HG03432 (cell line): Measurements from ENCODE around the gene RGS13.

Experiments
- ATAC-seq: cut with Tn5 transposase; IDR thresholded peaks from one replicate; pipeline ENCODE4 v1.9.1; 2021; ENCODE audit warnings: mild to moderate bottlenecking, moderate library complexity; ENCODE audit not compliant: unreplicated experiment

RGS13 gene

DNA sequence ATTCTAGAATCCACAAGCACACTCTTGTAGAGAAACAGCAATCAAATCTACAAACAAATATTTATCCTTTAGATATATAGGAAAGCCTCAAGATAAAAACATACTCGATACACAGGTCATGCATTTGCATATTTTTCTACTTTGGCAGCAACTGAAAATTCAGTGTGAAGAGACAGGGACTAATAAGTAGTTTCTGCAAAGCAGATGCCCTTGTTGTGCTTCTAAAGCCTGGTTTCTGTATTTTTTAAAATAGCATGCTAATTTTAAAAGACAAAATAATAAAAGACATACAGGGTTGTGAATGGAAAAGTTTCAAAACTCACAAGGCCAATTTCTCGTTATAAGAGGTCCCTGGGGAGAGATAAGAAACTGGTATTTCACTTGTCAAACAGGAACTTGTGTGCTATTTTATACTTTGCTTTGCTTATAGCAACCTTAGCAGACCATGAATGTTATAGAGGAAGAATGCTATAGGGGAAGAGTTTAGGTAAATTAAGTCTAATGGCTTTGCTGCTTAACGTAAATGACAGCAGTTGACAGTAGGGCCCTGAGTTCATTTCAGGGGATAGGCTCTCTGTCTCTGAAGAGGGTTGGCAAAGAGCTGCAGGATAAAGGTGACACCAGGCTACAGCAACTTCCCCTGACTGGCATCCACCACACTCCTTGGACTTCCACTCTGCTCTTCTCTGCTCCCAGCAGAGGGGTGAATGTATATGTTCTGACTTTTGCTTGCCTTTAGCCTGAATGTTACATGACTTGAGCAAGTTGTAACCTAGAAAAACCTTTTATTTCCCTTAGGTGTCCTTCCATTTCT lies 9.4 kb upstream of the RGS13 start:
- peak; percentile 87 for ATAC-seq

DNA sequence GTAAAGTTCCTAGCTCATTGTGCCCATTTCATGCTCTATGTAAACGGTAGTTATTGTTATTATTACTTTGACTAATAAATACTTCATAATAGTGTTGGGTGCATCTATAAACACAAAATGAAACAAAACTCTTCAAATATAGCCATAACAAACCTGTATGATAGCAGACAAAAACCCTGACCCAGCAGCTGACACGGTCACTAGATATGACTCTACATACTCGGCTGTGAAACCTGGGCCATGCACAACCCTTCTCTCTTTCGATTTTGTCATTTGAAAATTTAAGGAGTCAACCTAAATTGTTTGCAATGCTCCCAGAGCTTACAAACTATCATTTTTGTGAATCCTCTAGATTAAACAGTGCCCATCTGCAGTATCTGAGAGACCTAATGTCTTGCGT lies 8.0 kb upstream of the RGS13 start:
- peak; percentile 55 for ATAC-seq

DNA sequence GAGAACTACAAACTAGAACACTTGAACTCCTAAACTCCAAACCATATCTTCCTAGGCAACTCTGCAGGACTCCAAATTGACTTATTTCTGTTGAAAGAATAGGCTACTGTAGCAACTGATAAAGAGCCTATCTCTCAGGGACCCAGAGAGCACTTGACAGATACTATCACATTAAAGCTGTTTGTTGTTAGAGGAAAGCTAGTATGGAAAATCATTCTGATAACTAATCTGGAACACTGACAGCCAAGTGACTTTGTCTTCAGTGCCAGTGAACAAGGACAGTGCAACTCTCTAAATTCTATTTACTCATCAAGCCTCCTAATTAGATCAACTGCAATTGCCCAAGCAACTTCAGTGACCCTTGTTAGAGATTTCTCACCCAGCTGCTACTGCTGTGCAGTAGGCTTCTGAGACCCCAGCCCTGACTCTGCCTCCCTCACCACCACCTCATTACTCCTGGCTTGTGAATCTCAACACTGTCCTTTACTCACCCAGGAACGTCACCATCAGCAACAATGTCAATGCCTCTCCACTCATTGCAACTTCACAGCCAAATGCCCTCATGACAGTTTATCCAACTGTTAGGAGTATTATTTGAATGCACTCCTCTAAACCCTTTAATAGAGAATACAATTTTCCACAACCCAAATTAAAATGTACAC lies 7.4 kb upstream of the RGS13 start:
- no peak for ATAC-seq

DNA sequence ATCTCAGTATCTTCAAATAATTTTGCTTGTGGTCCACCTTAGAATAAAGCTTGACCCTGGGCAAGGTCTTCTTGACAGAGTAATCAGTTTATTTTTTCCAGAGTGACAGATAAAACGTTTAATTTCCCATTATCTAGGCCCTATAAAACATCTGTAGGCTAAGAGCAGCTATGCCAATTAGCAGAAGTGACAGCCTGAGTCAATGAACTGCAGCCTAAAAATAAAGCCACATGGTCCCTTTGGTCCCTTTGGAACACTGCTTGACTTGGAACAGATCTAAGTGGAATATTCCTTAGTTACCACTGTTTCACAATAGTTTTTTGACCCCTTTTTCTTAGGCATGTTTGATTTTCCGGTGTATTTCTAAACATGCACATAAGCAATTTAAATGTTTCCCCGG lies 6.3 kb upstream of the RGS13 start:
- no peak for ATAC-seq

DNA sequence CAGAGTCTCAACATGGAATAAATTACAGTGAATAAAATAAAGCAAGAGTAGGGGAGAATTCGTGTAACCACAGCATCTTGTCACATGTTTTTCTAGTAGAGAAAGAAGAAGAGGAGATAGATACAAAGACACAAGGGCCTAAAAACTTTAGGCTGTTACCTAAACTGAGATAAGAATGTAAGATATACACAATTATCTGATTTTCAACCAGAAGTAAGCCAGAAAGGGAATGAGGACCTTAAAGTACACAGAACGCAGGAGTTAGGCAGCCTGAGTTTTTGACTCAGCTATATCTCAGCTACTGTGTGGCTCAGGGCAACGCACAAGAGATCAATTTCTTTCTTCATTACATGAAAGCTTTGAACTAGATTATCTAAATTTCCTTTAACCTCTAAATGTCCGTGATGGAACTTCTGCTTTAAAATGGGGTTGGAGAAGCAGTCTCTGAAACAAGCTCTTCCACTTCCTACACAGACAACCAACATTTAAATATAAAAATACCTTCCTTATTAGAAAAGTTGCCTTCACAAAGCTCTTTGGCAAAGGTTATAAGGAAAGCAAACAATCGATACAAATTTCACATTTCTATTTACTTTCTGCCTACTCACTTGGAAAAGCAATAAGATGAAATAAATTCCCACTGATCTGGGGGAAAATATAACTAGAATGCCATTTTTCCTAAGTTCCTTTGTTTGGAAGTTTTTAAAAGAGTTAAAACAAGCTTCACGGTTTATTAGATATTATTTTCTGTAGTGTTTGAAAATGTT lies 5.2 kb upstream of the RGS13 start:
- no peak for ATAC-seq

DNA sequence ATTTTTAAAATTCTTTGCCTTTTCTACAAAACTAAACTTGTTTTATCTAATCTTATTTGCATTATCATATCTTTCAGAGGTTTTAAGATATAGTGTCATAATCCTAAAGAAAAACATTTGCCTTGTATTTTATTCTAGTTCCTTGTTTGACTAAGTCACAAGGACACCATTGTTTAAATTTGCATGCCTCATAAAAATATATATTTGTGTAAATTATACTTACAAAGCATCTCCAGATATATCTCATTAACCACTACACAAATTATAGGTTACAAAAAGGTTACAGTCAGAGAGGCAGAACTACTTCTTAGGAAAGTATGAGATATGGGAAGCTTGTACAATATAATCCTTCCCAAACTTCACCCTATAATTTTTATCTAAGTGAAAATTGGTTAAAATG lies 4.2 kb upstream of the RGS13 start:
- ATAC-seq = no peak

DNA sequence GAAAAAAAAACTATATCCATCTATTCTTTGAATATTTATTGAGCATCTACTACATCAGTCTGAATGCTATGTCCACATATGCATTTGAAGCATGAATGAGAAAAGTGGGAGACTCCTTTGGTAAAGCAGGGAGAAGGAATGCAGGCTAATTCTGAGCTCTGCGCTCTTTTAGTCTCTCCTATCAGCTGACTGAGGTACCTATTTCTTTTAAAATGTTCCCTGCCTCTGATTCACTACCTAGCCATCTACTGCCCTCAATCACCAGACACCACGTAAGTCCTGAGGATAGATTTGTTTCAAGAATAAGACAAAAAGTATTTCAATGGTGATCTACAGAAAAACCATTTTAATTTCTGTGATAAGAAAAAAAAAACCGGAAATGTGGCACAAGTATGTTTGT lies 3.8 kb upstream of the RGS13 start:
- ATAC-seq = no peak

DNA sequence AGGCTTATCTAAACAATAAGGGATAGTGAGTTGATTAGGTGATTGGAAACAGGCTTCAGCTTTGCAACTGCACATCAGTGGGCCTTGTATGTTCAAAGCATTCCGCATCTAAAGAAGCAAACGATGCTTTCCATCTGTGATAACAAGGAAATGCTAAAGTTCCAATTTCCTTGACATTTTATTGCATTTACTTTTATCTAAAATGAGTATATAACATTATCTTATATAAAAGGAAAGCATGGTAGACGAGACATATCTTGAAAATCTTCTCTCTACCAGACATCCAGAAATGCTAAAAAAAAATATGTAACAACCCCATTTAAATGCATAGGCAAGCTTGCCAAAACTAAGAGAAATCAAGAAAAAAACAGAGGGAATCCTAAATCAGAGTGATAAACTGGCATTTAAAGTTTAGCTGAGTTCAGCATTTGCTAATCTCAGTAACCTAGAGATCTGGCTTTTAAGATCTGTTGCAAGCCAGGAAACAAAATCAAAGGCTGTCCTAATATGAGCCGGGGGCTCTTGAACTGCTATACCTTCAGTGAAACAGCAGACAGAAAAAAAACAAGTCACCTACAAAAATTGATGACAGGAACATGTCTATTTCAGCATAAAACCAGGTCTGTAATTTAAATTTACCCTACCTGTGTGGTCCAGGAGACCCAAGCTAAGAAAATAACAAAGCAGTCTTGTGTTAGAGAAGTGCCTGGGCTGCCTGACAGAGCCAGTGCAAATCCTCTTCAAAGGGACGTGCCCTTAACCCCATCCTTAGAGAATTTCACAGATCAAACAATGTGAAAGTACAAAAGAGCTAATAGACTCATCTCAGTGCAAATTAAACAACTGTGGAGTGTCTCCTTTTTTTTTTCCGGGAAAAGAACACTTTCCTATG lies 3.1 kb upstream of the RGS13 start:
- ATAC-seq = peak; percentile 30

DNA sequence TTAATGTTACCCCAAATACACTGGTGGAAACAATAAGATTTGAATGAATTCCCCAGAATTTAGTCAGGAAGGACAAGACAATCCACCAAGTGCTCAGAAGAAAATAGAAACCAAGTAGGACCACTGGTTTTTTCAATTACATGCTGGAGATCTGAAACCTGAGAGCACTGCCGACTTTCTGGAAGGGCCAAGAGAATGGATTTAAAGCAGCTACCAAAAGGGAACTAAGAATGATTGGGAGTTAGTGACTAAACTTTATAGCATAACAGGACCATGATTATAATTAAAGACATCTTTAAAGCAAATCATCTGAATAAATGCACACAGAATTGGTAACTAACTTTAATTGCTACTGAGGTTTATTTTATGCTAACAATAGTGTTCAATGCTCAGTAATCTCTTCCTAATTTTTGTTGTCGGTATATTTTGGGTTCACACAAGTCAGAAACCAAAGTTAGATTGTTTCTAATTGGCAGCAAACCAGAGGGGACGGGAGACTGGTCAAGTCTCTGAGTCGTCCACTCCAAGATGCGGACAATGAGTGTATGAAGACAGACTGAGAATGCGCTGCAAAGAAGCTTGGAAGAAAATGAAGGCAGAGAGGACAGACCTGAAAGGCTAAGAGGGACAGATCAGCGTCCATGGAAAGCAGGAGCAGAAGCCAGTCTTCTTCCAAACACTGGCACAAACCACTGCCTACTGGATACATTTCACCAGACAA lies 2.3 kb upstream of the RGS13 start:
- no peak for ATAC-seq

DNA sequence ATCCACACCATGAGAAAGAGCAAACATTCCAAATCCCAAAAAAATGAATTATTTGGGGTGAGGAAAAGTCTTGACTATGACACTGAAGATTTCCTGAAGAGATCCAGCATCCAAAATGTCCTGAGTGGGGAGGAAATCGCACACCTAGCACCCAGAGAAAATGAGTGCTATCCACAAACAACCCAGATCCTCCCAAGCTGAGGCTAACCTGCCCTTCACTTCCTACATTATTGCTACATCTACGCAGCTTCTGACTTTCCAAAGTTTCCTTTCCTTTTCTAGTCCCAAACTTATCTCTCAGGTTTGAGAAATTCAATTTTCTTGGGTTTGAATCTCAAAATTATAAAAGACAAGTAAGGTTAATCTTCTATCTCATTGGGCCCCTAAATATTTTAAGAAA lies 906 bp upstream of the RGS13 start:
- no peak for ATAC-seq

DNA sequence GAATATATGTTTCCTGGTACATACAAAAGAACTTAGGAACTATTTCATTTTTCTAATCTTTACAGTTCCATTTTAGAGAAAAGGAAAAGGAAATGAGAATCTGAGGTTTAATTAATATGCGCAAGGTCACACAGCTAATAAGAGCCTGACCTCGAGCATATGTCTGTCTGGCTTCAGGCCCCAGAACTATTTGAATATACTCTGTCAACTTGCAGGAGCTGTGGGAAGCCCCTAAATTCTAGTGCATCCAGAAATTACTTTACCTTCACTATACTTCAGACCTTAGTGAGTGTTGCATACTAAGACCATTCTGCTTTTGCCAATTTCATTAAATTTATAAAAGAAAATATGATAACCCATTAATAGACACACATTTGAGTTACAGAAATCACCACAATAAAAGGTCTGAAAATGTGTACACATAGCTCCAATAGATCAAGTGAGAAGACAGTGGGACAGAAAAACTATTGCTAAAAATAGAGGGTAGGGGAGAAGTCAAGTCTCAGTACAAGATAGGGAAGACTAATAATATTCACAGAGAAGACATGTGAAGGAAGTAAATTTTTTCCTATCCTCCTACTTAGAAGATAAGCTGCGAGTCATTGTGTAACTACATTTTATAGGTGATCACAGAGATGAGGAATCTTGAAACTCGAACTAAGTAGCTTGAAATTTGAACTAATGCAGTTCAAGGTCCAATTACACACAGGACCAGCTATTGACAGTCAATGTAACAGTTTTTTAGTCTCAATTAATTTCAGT lies 3.8 kb downstream of the RGS13 start:
- ATAC-seq = peak; percentile 87

DNA sequence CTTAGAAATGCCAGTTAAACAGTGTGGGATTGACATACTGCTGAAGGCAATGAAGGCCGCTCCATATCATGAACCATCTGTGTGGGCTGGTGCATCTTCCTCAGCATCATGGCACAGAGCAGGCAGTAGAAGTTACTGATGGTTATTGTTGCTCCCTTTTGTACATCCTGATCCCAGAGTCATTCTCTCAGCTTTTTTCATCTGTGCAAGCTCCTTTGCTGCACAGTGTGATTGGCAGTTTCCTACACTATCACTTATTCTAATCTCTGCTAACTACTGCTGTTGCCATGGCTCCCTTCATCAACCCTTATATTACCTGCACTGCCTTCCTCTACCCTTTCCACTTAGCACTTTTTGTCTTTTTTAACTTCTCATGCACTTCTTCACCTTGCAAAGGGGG lies 16.2 kb downstream of the RGS13 start:
- no peak for ATAC-seq

DNA sequence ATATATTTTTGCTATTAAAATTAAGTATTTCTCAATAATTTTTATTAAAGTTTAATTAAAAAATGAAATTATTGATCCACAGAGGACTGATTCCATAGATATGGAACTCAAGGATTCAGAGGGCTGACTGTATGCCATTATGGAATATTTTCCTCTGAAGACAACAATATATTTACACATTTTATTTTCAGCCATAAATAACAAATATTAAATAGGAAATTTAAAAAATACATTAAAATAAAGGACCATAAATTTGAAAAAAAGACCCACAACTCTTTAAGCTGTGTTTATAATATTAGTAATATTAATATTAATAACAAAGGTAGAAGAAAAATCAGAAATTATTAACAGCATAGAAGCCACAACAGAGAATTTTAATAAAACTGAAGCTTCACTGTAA lies 18.2 kb downstream of the RGS13 start:
- ATAC-seq = no peak

DNA sequence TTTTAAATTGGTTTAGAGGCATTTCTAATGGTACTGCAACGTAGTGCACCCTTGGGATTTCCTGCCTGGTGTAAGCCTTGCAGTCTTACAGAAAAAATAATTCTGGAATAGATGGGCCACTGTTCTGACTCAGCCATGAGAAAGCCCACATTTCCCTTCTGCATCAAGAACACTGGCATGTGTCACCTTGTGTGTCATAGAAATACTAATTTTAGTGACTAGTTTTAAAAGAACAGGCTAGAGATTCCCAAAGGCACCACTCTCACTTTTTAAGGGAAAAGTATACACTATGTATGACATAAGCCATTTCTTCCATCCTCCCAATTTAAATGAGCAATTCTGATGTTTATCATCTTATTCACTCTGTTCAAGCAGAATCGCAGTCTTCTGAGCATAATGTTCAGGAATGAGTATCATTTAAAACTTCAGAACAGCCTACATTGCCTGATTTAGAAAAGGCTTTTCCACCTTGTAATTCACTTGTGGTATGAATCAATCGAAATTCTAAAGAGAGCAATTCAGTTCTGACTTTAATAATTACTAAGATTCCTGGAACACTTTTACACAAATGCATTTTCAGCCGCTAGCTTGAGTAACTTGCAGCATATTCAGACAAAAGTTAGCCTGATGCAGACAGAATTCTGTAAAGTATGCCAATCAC lies 18.8 kb downstream of the RGS13 start:
- ATAC-seq = peak; percentile 45

DNA sequence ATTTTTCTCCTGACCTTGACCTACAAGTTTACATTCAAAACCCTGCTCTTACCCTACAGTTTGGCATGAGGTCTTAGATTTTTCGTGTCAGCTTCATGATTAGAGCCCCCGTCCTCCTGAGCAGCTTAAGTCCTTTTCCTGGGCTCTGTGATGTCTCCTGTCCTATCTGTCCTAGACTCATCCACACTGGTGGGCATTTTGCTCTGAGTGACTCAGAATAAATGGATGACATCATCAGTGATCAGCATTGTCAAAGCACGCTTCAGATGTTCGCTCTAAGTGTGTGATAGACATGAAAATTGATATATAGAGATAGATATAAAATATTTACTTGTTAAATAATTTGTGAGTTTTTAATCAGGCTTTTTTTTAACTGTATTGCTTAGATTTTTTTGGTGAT lies 21.8 kb downstream of the RGS13 start:
- no peak for ATAC-seq

DNA sequence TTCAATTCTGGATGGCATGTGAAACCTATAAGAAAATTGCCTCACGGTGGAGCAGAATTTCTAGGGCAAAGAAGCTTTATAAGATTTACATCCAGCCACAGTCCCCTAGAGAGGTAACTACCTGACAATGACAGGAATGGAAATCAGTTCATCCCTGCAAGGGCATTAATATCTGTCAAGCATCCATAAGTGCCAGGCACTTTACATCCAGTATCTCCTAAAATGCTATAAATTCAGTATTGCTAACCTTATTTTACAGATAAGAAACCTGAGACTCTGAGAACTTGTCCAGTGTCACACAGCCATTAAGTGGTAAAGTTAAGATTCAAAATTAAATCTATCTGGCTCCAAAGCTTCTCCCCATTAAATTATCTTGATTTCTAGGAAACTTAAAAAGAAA lies 22.3 kb downstream of the RGS13 start:
- no peak for ATAC-seq

DNA sequence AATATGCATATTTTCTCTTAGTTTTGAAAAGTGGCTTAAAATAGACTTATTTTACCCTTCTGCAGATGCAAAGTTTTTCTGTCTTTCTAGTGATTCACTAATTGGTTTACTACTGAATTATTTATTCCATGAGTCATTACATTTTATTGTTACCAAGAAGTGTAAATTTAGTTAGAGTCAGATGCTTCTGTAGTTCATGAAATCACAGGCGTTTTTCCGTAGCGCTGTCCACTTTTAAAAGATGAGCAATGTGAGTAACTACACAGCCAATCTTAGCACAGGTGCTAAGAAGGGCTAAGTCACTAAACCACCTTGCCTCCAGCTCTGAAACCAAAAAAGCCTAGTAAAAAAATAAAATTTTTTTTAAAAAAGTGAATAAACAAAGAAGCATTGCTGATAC lies 24.7 kb downstream of the RGS13 start:
- ATAC-seq = no peak

DNA sequence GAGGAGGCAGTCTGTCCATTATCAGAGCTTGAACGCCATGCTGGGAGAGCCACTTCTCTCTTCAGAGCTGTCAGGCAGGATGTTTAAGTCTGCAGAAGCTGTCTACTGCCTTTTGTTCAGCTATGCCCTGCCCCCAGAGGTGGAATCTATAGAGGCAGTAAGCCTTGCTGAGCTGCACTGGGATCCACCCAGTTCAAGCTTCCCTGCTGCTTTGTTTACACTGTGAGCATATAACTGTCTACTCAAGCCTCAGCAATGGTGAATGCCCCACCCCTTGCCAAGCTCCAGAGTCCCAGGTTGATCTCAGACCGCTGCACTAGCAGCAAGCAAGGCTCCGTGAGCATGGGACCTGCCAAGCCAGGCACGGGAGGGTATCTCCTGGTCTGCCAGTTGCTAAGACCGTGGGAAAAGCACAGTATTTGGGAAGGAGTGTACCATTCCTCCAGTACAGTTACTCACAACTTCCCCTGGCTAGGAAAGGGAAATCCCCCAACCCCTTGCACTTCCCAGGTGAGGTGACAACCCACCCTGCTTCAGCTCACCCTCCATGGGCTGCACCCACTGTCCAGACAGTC lies 32.5 kb downstream of the RGS13 start:
- ATAC-seq = no peak

DNA sequence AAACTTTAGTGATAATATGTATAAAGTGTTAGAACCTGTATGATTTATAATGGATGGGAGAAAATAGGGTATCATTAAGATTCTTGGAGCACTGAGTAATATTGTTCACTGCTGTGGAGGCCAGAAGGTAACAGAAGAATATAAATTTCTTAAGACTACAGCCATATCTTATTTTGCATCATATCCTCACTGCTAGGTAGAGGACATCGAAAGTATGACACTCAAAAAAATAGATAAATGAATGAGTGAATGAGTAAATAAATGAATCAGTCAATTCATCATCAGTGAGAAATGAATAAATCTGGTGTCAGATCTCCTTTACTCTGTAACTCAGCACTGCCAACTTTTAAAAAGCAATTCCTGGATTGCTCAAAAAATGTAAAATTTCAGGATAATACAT lies 33.2 kb downstream of the RGS13 start:
- no peak for ATAC-seq
